Psoas muscle (tissue), 8 donors: ENCODE data around the gene DNMT3B. TPM values are rescaled to one million over a fixed set of nuclear protein-coding genes. Genes with fewer than 3 reads are reported as not detected.

Experiments
- ATAC-seq, 4 donors: fragments of 200-7000 bp; cut with Tn5 transposase; one replicate each; pipeline ENCODE4 v1.9.1; 2020; ENCODE audit warnings: moderate library complexity in 3 of 4, mild to moderate bottlenecking in 2 of 4
- DNase-seq, 2 donors: peaks; one replicate each; pipeline ENCODE4 v3.0.0-alpha.2; 2020
- H3K27ac ChIP-seq: fragments of 200-600 bp; one replicate; pipeline ENCODE4 v1.8.0; 2022
- H3K27me3 ChIP-seq, 3 donors: fragments of 200-600 bp in 1 of 3; one replicate each; pipeline versions ENCODE4 v1.6.1 to v1.8.0; 2013 to 2022; ENCODE audit warnings: low read length in 2 of 3, mild to moderate bottlenecking in 2 of 3, moderate library complexity in 1 of 3; ENCODE audit not compliant: insufficient read depth in 3 of 3
- H3K36me3 ChIP-seq, 2 donors: fragments of 200-600 bp in 1 of 2; one replicate each; pipeline versions ENCODE4 v1.6.1 to v1.8.0; 2013 to 2022; ENCODE audit warnings: low read depth in 1 of 2, mild to moderate bottlenecking in 1 of 2, moderate library complexity in 1 of 2; ENCODE audit not compliant: insufficient read depth in 1 of 2
- H3K4me1 ChIP-seq: fragments of 200-600 bp; one replicate; pipeline ENCODE4 v1.8.0; 2022
- H3K4me3 ChIP-seq: fragments of 200-600 bp; one replicate; pipeline ENCODE4 v1.8.0; 2022; ENCODE audit warnings: mild to moderate bottlenecking
- H3K9me3 ChIP-seq: fragments of 200-600 bp; one replicate; pipeline ENCODE4 v1.8.0; 2022
- CTCF ChIP-seq: fragments of 200-600 bp; IDR thresholded peaks from one replicate; pipeline ENCODE4 v1.8.0; 2022; ENCODE audit warnings: antibody characterized with exemption
- WGBS, 3 donors: extraction: QIAGEN DNeasy Blood & Tissue Kit; methylation state at CpG; one replicate each; pipeline versions ENCODE4 v1.1.6 to v1.1.7; 2013; 5-methylcytosine and 5-hydroxymethylcytosine counted together
- intact Hi-C, 2 donors: fragments of 100-400 bp; cut with DNase I; formaldehyde crosslinking; loops; one replicate each; pipeline versions ENCODE4 v1.11.0 to v1.14.2; 2022
- polyA plus RNA-seq, 3 donors: library from polyadenylated mRNA; stranded (reverse); fragments of 200-250 nt; gene quantifications; one replicate each; pipeline ENCODE4 v1.2.3, GENCODE V29; 2013
- total RNA-seq, 4 donors: library from RNA; stranded (reverse); fragmentation: NEBNext Ultra II Directional in 2 of 4; extraction: Animal tissue kit (Norgen Biotek cat#: 25700) in 2 of 4; gene quantifications; one replicate each; pipeline versions ENCODE4 v1.2.1 to v1.2.4, GENCODE V29; 2021 to 2023
- donor health status: healthy with polysubstance abuse.
- donor health status: DM: no; HTN: no; CAD: no; lungs with moderate emphysema.
- donor health status: Bipolar disorder and iron deficiency.
- donor health status: healthy.
- donor health status: DM: yes; HTN: yes; CAD: no.
- donor health status: DM: no; HTN: no; CAD: no.
- donor health status: DM: no; HTN: no; CAD: no.
- donor health status: DM: yes; HTN: yes; CAD: no.

Gene DNMT3B
- total and polyA plus RNA-seq, 7 donors, result 0.08 to 0.64 (median 0.17) TPM

- H3K9me3 ChIP-seq, result no peaks in the 10 kb centered on the region
- H3K36me3 ChIP-seq, result no peaks in the 10 kb centered on the region
- ATAC-seq (peak; percentile 85 to 93 (median 86)), DNase-seq (peak; percentile 63 to 84)
- H3K27ac ChIP-seq, result no peak overlapping the region
- no peak overlapping the region for H3K4me3 ChIP-seq
- H3K27me3 ChIP-seq, result no peaks in the 10 kb centered on the region
- WGBS, 3 donors, result 70 to 73% (median 70%) methylated on average over 6 of the region's 6 CpGs
- intact Hi-C loops, result loop anchor here (2.0 to 10.0 kb wide), 3 partner anchors 155 to 507 kb away; no protein-coding TSS in a partner anchor
- TF ChIP-seq CTCF, result peak; percentile 99
- H3K4me1 ChIP-seq, result peaks cover 12% of the 10 kb centered on the region
Measured at GRCh38 chr20:32789896-32790750, 27.9 kb downstream of the DNMT3B start.

GRCh38 chr20:32790751-32791057 is 28.5 kb downstream of the DNMT3B start:
- H3K27me3 ChIP-seq, result no peaks in the 10 kb centered on the region
- no peak for TF ChIP-seq CTCF
- intact Hi-C loops, result loop anchor here in 1 of 2 donors (2.0 kb wide), 1 partner anchor 154 kb away; no protein-coding TSS in a partner anchor
- 93 to 100% (median 94%) methylated on average over 3 of the region's 3 CpGs for WGBS, 3 donors
- no peaks in the 10 kb centered on the region for H3K36me3 ChIP-seq
- no peak for ATAC-seq
- H3K4me1 ChIP-seq, result peaks cover 11% of the 10 kb centered on the region
- no peak overlapping the region for H3K4me3 ChIP-seq
- no peaks in the 10 kb centered on the region for H3K9me3 ChIP-seq
- peak in 1 of 2 donors; percentile 15 for DNase-seq
- no peak overlapping the region for H3K27ac ChIP-seq

- TF ChIP-seq CTCF, result no peak
- Histone ChIP-seq H3K4me1 (no peaks in the 10 kb centered on the region), H3K4me3 (no peak overlapping the region), H3K27ac (no peak overlapping the region), H3K36me3 (no peaks in the 10 kb centered on the region), H3K27me3 (no peaks in the 10 kb centered on the region), H3K9me3 (no peaks in the 10 kb centered on the region)
- ATAC-seq, result peak in 2 of 4 donors; percentile 36 to 52
- DNase-seq, result peak in 1 of 2 donors; percentile 42
- intact Hi-C loops, result no loop called here
- WGBS, 3 donors, result 46 to 83% (median 82%) methylated on average over 3 of the region's 3 CpGs
Measured at GRCh38 chr20:32792316-32792715, 30.1 kb downstream of the DNMT3B start.

GRCh38 chr20:32792731-32793458 is 30.7 kb downstream of the DNMT3B start:
- intact Hi-C loops, result no loop called here
- Histone ChIP-seq H3K9me3 (no peaks in the 10 kb centered on the region), H3K27ac (no peak overlapping the region), H3K27me3 (no peaks in the 10 kb centered on the region), H3K4me1 (no peaks in the 10 kb centered on the region), H3K36me3 (no peaks in the 10 kb centered on the region), H3K4me3 (no peak overlapping the region)
- no peak for ATAC-seq
- DNase-seq, result peak in 1 of 2 donors; percentile 16
- WGBS, 3 donors, result 68 to 70% (median 69%) methylated on average over 13 of the region's 13 CpGs
- no peak for TF ChIP-seq CTCF
